Left lung (tissue), 10 donors: ENCODE data around the gene GNG7. TPM values are rescaled to one million over a fixed set of nuclear protein-coding genes. Genes with fewer than 3 reads are reported as not detected.

Source experiments
- ATAC-seq: fragments of 200-7000 bp; cut with Tn5 transposase; one replicate; pipeline ENCODE4 v1.9.1; 2020; ENCODE audit warnings: moderate library complexity
- DNase-seq, 4 donors: peaks; one replicate each; pipeline ENCODE4 v3.0.0-alpha.2; 2013 to 2020
- H3K27ac ChIP-seq, 2 donors: fragments of 200-600 bp; sonication (generic) in 1 of 2; one replicate each; pipeline versions ENCODE4 v1.5.0 to v1.8.0; 2020 to 2021
- H3K27me3 ChIP-seq, 2 donors: fragments of 200-600 bp; sonication (generic) in 1 of 2; one replicate each; pipeline versions ENCODE4 v1.5.0 to v1.8.0; 2020 to 2021
- H3K36me3 ChIP-seq, 2 donors: fragments of 200-600 bp; sonication (generic) in 1 of 2; one replicate each; pipeline versions ENCODE4 v1.5.0 to v1.8.0; 2020 to 2021
- H3K4me1 ChIP-seq, 2 donors: fragments of 200-600 bp; one replicate each; pipeline ENCODE4 v1.8.0; 2021
- H3K4me3 ChIP-seq, 2 donors: fragments of 200-600 bp; sonication (generic) in 1 of 2; one replicate each; pipeline versions ENCODE4 v1.5.0 to v1.8.0; 2020 to 2021; ENCODE audit warnings: mild to moderate bottlenecking in 1 of 2
- H3K9me3 ChIP-seq, 2 donors: fragments of 200-600 bp; sonication (generic) in 1 of 2; one replicate each; pipeline versions ENCODE4 v1.5.0 to v1.8.0; 2020 to 2021
- CTCF ChIP-seq, 2 donors: fragments of 200-600 bp; sonication (generic) in 1 of 2; IDR thresholded peaks; one replicate each; pipeline versions ENCODE4 v1.5.0 to v1.8.0; 2021; ENCODE audit warnings: antibody characterized with exemption in 2 of 2
- intact Hi-C, 2 donors: fragments of 100-400 bp; cut with DNase I; formaldehyde crosslinking; loops; one replicate each; pipeline versions ENCODE4 v1.11.2 to v1.14.2; 2022
- polyA plus RNA-seq, 6 donors: library from polyadenylated mRNA; unstranded; fragments of 120-200 nt; gene quantifications; one replicate each; pipeline ENCODE4 v1.2.1, GENCODE V29; 2013; ENCODE audit not compliant: insufficient read length in 6 of 6
- total RNA-seq, 2 donors: library from RNA; stranded (reverse); fragmentation: NEBNext Ultra II Directional; extraction: Animal tissue kit (Norgen Biotek cat#: 25700); gene quantifications; one replicate each; pipeline ENCODE4 v1.2.1, GENCODE V29; 2021
- donor health status: DM: no; HTN: yes; CAD: no.
- donor health status: DM: no; HTN: no; CAD: no.

The GNG7 gene
- total and polyA plus RNA-seq, 8 donors = 3.8 to 7.1 (median 5.5) TPM

GRCh38 chr19:2556221-2557092, 146.0 kb downstream of the GNG7 start:
- DNase-seq (peak in 2 of 4 donors; percentile 22 to 65), ATAC-seq (no peak)
- Histone ChIP-seq H3K27ac (no peak overlapping the region), H3K27me3 (no peaks in the 10 kb centered on the region), H3K36me3 (no peaks in the 10 kb centered on the region), H3K4me1 (peaks cover 0 to 22% of the 10 kb centered on the region in 2 donors), H3K9me3 (no peaks in the 10 kb centered on the region), H3K4me3 (no peak overlapping the region)
- TF ChIP-seq CTCF (IDR thresholded peaks at IDR 0.05) = no peak
- intact Hi-C loops = no loop called here

GRCh38 chr19:2555422-2556220, 146.9 kb downstream of the GNG7 start:
- no peak for TF ChIP-seq CTCF (IDR thresholded peaks at IDR 0.05)
- Histone ChIP-seq H3K27me3 (no peaks in the 10 kb centered on the region), H3K4me3 (no peak overlapping the region), H3K36me3 (no peaks in the 10 kb centered on the region), H3K9me3 (no peaks in the 10 kb centered on the region), H3K27ac (no peak overlapping the region), H3K4me1 (peaks cover 3 to 29% of the 10 kb centered on the region in 2 donors)
- intact Hi-C loops = no loop called here
- DNase-seq = peak in 2 of 4 donors; percentile 27 to 66
- no peak for ATAC-seq

GRCh38 chr19:2554856-2555255, 147.6 kb downstream of the GNG7 start:
- no peaks in the 10 kb centered on the region for H3K27me3 ChIP-seq
- no peaks in the 10 kb centered on the region for H3K9me3 ChIP-seq
- no peak overlapping the region for H3K4me3 ChIP-seq
- intact Hi-C loops = no loop called here
- no peak for ATAC-seq
- no peak overlapping the region for H3K27ac ChIP-seq
- no peaks in the 10 kb centered on the region for H3K36me3 ChIP-seq
- no peak for TF ChIP-seq CTCF (IDR thresholded peaks at IDR 0.05)
- DNase-seq = peak in 2 of 4 donors; percentile 10 to 34
- H3K4me1 ChIP-seq = peaks cover 8 to 37% of the 10 kb centered on the region in 2 donors

- no peak overlapping the region for H3K27ac ChIP-seq
- H3K27me3 ChIP-seq = no peaks in the 10 kb centered on the region
- intact Hi-C loops = no loop called here
- H3K9me3 ChIP-seq = no peaks in the 10 kb centered on the region
- TF ChIP-seq CTCF (IDR thresholded peaks at IDR 0.05) = no peak
- H3K4me1 ChIP-seq = peaks cover 8 to 49% of the 10 kb centered on the region in 2 donors
- H3K36me3 ChIP-seq = no peaks in the 10 kb centered on the region
- DNase-seq (no peak), ATAC-seq (no peak)
- H3K4me3 ChIP-seq = no peak overlapping the region
Observed at GRCh38 chr19:2553510-2553909, 149.0 kb downstream of the GNG7 start.

GRCh38 chr19:2552859-2553258, 149.6 kb downstream of the GNG7 start:
- H3K27ac ChIP-seq = peak overlapping the region; percentile 30 to 75
- H3K27me3 ChIP-seq = no peaks in the 10 kb centered on the region
- ATAC-seq (peak; percentile 8), DNase-seq (peak in 1 of 4 donors; percentile 47)
- no peaks in the 10 kb centered on the region for H3K36me3 ChIP-seq
- intact Hi-C loops = no loop called here
- TF ChIP-seq CTCF (IDR thresholded peaks at IDR 0.05) = no peak
- H3K4me1 ChIP-seq = peaks cover 8 to 51% of the 10 kb centered on the region in 2 donors
- no peaks in the 10 kb centered on the region for H3K9me3 ChIP-seq
- peak overlapping the region in 1 of 2 donors; percentile 7 for H3K4me3 ChIP-seq
